A549 (cell line): ENCODE results near the gene MLKL.

Source experiments
- CTCF ChIP-seq: fragments of >200 bp; sonication (Bioruptor Twin); formaldehyde crosslinking; IDR thresholded peaks from 3 replicates; pipeline ENCODE4 v1.5.1; 2016
- EP300 ChIP-seq, 2 experiments: fragments of >200 bp; sonication (Bioruptor Twin); formaldehyde crosslinking; IDR thresholded peaks; 2 replicates in 1 of 2; 3 replicates in 1 of 2; pipeline ENCODE4 v1.6.1; 2016 to 2017
- HDAC2 ChIP-seq: fragments of 200-600 bp; sonication (generic); IDR thresholded peaks from 2 replicates; pipeline ENCODE4 v1.6.1; 2016
- JUN ChIP-seq, 2 experiments: fragments of >200 bp; sonication (Bioruptor Twin); formaldehyde crosslinking; IDR thresholded peaks; 2 replicates in 1 of 2; 3 replicates in 1 of 2; pipeline ENCODE4 v1.6.1; 2016 to 2017
- MAX ChIP-seq: IDR thresholded peaks from 2 replicates; pipeline ENCODE4 v1.6.1; 2012
- PBX3 ChIP-seq: IDR thresholded peaks from 2 replicates; pipeline ENCODE4 v1.6.1; 2012
- POLR2A ChIP-seq: IDR thresholded peaks from 2 replicates; pipeline ENCODE4 v1.6.1; 2012; ENCODE audit warnings: mild to moderate bottlenecking, low read length
- RARB ChIP-seq: fragments of 250-450 bp; sonication (Bioruptor Pico); IDR thresholded peaks from 2 replicates; pipeline ENCODE4 v1.8.0; 2021; ENCODE audit warnings: mild to moderate bottlenecking, moderate library complexity
- REST ChIP-seq: fragments of 200-600 bp; sonication (generic); IDR thresholded peaks from 2 replicates; pipeline ENCODE4 v1.6.1; 2016; ENCODE audit warnings: antibody characterized with exemption, mild to moderate bottlenecking, moderate library complexity
- SMC3 ChIP-seq: fragments of >200 bp; sonication (Bioruptor Twin); formaldehyde crosslinking; IDR thresholded peaks from 3 replicates; pipeline ENCODE4 v1.6.1; 2018; ENCODE audit warnings: inconsistent platforms
- TFCP2L1 ChIP-seq: fragments of 250-450 bp; sonication (Bioruptor Pico); IDR thresholded peaks from 2 replicates; pipeline ENCODE4 v1.5.0; 2021; ENCODE audit warnings: mild to moderate bottlenecking
- USF2 ChIP-seq: fragments of 450-650 bp; IDR thresholded peaks from 2 replicates; pipeline ENCODE4 v1.6.1; 2014; ENCODE audit warnings: antibody characterized with exemption

- TF ChIP-seq EP300 (IDR thresholded peaks at IDR 0.05) (no peak), CTCF (no peak), HDAC2 (no peak), USF2 (no peak), POLR2A (no peak), MAX (no peak), PBX3 (no peak), SMC3 (no peak), JUN (IDR thresholded peaks at IDR 0.05) (no peak), RARB (CRISPR knock-in tag) (no peak), REST (no peak), TFCP2L1 (CRISPR knock-in tag) (no peak)
Measured at GRCh38 chr16:74713876-74714275, 13.2 kb upstream of the MLKL start.
